Glutamatergic neuron (in vitro differentiated cells): ENCODE measurements around the gene IRF7. TPM values are rescaled to one million over a fixed set of nuclear protein-coding genes. Genes with fewer than 3 reads are reported as not detected.
A peak's percentile ranks its signal among the peaks of the same experiment; 100 is the strongest.
"Not testable (repeated sequence)": the region's sequence is repeated elsewhere in the genome, so short reads cannot be mapped to it uniquely, and the experiment has no call there.

Experiments used
- DNase-seq: peaks from one replicate; pipeline ENCODE4 v3.0.0; 2022
- H3K27ac Mint-ChIP-seq: one replicate; pipeline ENCODE4 v1.8.0; 2020; ENCODE audit warnings: mild to moderate bottlenecking, mixed read lengths, inconsistent platforms; ENCODE audit not compliant: unreplicated experiment
- H3K27me3 Mint-ChIP-seq: one replicate; pipeline ENCODE4 v1.8.0; 2020; ENCODE audit warnings: mild to moderate bottlenecking, moderate library complexity, mixed read lengths, inconsistent platforms; ENCODE audit not compliant: unreplicated experiment
- H3K36me3 Mint-ChIP-seq: one replicate; pipeline ENCODE4 v1.8.0; 2020; ENCODE audit warnings: mild to moderate bottlenecking, mixed read lengths, inconsistent platforms; ENCODE audit not compliant: unreplicated experiment
- H3K4me1 Mint-ChIP-seq: one replicate; pipeline ENCODE4 v1.8.0; 2020; ENCODE audit warnings: mild to moderate bottlenecking, low read depth, mixed read lengths, inconsistent platforms; ENCODE audit not compliant: unreplicated experiment
- H3K4me3 Mint-ChIP-seq: one replicate; pipeline ENCODE4 v1.8.0; 2020; ENCODE audit warnings: mild to moderate bottlenecking, mixed read lengths, inconsistent platforms; ENCODE audit not compliant: unreplicated experiment
- H3K9me3 Mint-ChIP-seq: one replicate; pipeline ENCODE4 v1.8.0; 2020; ENCODE audit warnings: mild to moderate bottlenecking, moderate library complexity, mixed read lengths, inconsistent platforms; ENCODE audit not compliant: unreplicated experiment
- CTCF ChIP-seq: fragments of 200-600 bp; sonication (generic); IDR thresholded peaks from one replicate; pipeline ENCODE4 v1.5.0; 2021; ENCODE audit not compliant: partially characterized antibody, unreplicated experiment
- total RNA-seq: library from RNA; stranded (reverse); fragmentation: NEBNext Ultra II Directional; extraction: Animal tissue kit (Norgen Biotek cat#: 25700); gene quantifications from one replicate; pipeline ENCODE4 v1.2.1, GENCODE V29; 2021; ENCODE audit not compliant: unreplicated experiment

Gene IRF7
- total RNA-seq, 1 donor from 2014 or later, result 17.7 TPM

- Mint-ChIP-seq H3K9me3 (peaks cover 12% of the 10 kb centered on the region), H3K27ac (peak overlapping the region; percentile 55), H3K36me3 (no peaks in the 10 kb centered on the region), H3K27me3 (peaks cover 19% of the 10 kb centered on the region), H3K4me1 (peaks cover 22% of the 10 kb centered on the region), H3K4me3 (peak overlapping the region; percentile 89)
- no peak for TF ChIP-seq CTCF
- DNase-seq, result no peak
Observed at GRCh38 chr11:574632-575312, 41.0 kb downstream of the IRF7 start.

GRCh38 chr11:574031-574570 lies 41.6 kb downstream of the IRF7 start:
- not testable (repeated sequence) for H3K27ac Mint-ChIP-seq, H3K36me3 Mint-ChIP-seq, DNase-seq
- Mint-ChIP-seq H3K9me3 (peaks cover 12% of the 10 kb centered on the region), H3K27me3 (peaks cover 21% of the 10 kb centered on the region), H3K4me1 (peaks cover 17% of the 10 kb centered on the region), H3K4me3 (peak overlapping the region; percentile 89)

GRCh38 chr11:573146-573759 lies 42.5 kb downstream of the IRF7 start:
- Mint-ChIP-seq H3K27ac (no peak overlapping the region), H3K4me3 (no peak overlapping the region)
- TF ChIP-seq CTCF, result no peak

GRCh38 chr11:571802-572185 lies 44.0 kb downstream of the IRF7 start:
- H3K27me3 Mint-ChIP-seq, result peaks cover 16% of the 10 kb centered on the region
- no peak overlapping the region for H3K4me3 Mint-ChIP-seq
- H3K9me3 Mint-ChIP-seq, result peaks cover 10% of the 10 kb centered on the region
- TF ChIP-seq CTCF, result no peak
- peaks cover 11% of the 10 kb centered on the region for H3K4me1 Mint-ChIP-seq
- H3K27ac Mint-ChIP-seq, result no peak overlapping the region
- DNase-seq, result no peak
- H3K36me3 Mint-ChIP-seq, result no peaks in the 10 kb centered on the region

More at GRCh38 chr11:573146-573759, 42.5 kb downstream of the IRF7 start:
- Mint-ChIP-seq H3K9me3 (peaks cover 12% of the 10 kb centered on the region), H3K27me3 (peaks cover 22% of the 10 kb centered on the region), H3K36me3 (no peaks in the 10 kb centered on the region), H3K4me1 (peaks cover 17% of the 10 kb centered on the region)
- DNase-seq, result no peak

- peak overlapping the region; percentile 81 for H3K4me3 Mint-ChIP-seq
- H3K4me1 Mint-ChIP-seq, result peaks cover 4% of the 10 kb centered on the region
- H3K36me3 Mint-ChIP-seq, result no peaks in the 10 kb centered on the region
- no peak for DNase-seq
- TF ChIP-seq CTCF, result no peak
- peaks cover 5% of the 10 kb centered on the region for H3K9me3 Mint-ChIP-seq
- peak overlapping the region; percentile 75 for H3K27ac Mint-ChIP-seq
- peaks cover 9% of the 10 kb centered on the region for H3K27me3 Mint-ChIP-seq
Observed at GRCh38 chr11:569158-569885, 46.4 kb downstream of the IRF7 start.
